T-helper 1 cell (primary cell): ENCODE measurements around the gene RPL28.

Source experiments
- DNase-seq, 5 donors: peaks; one replicate each; pipeline ENCODE4 v3.0.0-alpha.2; 2012 to 2020

Gene RPL28

DNA sequence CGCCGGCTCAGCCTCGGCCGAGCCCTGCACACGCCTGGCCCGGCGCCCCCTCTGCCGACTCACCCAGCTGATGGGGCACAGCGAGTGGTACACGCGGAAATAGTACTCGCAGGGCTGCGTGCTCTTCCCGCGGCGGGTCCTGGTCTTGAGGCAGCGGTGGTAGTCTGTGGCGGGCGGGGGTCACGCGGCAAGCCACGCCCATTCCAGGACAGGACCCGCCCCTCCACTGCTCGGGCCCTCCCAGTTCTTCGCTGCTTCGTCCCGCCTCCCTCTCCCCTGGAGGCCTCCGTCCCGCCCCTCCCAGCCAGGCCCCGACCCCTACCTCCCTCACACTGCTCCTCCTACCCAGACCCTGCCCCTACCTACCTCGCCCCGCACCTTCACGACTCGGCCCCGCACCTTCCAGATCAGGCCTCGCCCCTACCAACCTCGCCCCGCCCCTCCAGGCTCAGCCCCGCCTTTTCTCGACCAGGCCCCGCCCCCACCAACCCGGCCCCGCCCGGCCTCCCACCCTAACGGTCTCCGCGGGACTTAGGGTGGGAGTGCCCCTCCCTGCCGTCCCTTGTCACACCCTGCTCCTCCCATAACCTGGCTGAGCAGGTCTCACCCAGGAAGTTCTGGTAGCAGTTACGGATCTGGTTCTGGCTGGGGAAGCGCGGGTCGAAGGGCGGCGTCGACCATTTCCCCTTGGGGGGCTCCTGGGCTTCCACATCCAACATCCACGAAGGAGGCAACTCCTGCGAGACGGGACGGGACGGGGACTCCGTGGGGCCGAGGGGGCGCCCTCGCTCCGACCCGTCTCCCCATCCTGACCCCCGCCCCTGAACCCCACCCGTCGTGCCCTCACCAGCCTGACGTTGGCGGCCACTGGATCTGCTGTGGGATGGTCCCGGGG, 31.7 kb upstream of the RPL28 start:
- peak; percentile 53 to 77 (median 62) for DNase-seq

DNA sequence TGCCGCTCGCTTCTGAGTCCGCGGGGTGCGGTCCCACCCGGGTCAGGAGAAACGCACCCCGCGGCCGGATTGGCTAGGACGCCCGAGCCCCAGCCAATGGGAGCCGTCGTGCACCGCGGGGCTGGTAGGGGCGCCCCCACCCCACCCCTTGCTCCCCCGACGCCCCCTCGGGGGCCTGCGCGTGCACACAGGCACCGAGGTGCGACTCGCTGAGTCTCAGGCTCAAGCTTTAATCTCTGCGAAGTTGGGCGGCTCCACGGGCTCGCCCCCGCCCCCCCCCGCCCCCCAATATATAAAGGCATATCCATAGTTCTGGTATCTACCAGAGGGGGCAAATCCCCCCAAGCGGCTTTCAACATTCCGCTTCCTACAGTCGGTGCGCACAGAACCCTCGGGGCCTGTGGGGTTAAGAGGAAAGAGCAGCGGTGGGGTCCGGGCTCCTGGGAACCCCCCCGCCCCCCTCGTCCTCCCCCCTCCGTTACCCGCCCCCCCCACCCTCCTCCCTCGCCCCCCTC, 31.0 kb upstream of the RPL28 start, which contains the start of gene COX6B2:
TSS of gene COX6B2 (minus strand) at position 22 of the 515 bp plus-strand sequence. CDS start 198 bp downstream, outside the sequence.
- no peak for DNase-seq

DNA sequence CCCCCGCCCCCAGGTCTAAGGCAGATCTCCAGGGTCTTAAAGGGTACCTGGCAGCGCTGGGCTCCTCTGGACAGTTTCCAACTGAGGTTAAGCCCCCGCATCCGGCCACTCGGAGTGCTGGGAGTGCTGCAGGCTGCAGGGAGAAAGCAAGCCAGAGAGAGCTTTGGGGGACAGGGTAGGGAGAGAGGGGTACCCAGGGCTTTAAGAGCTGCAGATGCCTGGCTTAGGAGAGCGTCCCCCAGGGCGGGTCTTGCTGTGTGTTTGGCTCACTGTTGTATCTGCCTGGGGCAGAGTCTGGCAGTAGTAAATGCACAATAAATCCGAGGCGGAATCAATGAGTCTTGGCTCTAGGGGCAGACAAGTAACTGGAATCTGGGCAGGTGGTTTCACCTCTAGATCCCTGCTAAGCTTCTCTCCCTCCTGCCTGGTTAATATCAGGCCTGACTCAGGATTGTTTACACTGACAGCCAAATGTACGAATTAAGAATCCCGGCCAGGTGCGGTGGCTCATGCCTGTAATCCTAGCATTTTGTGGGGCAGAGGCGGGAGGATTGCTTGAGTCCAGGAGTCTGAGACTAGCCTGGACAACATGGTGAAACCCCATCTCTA, 30.4 kb upstream of the RPL28 start:
- no peak for DNase-seq

DNA sequence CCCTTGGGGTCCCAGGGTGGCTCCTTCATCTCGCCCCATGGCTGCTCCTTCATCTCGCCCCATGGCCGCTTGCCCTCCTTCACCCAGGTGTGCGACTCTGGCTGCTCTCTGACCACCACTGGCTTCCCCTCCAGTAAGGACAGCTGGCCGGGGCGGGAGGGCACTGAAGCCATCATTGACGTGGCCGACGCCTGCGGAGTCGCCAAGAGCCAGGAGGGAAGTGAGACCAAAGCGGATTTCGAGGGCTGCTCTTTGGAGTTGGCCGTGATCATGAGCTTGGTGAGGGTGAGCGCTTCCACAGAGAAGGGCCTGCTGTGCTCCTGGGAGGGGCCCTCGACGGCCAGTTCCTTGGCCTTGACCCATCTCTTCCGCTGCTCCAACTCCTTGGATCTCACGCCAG, 27.2 kb upstream of the RPL28 start:
- no peak for DNase-seq

DNA sequence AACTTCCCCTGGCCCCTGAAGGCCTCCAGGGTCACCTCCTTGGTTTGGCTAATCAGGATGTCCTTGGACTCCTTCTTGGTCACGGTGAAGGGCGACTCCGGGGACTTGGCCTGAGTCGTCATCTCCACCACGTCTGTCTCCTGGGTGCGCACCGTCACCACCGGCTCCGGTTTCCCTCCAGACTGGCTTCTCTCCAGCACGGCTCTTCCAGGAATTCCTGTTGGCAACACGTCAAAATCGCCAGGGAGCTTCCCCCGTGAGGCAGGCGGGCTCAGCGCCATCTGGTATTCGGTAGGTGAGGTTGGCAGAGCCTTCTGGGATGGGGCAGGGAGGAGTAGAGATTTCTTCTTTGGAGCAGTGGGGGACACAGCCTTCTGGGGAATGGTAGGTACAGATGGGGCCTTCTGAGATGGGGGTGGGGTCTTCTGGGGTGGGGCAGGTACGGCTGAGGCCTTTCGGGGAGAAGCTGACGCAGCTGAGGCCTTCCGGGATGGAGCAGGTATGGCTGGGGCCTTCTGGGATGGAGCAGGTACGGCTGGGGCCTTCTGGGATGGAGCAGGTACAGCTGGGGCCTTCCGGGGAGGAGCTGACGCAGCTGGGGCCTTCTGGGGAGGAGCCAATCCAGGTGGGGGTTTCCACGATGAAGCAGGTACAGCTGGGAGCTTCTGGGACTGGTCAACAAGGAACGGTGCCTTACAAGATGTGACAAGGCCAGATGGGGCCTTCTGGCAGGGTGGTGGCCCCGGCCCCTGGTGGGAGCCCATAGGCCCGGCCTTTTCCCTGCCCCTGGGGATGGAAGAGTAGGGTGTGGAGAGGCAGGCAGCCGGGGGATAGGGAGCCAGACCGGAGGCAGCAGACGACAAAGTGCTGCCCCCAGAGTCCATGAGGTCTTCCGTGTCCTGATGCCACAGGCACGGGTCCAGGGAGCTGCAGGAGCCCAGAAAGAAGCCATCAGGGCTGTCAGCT, 26.5 kb upstream of the RPL28 start:
- no peak for DNase-seq

DNA sequence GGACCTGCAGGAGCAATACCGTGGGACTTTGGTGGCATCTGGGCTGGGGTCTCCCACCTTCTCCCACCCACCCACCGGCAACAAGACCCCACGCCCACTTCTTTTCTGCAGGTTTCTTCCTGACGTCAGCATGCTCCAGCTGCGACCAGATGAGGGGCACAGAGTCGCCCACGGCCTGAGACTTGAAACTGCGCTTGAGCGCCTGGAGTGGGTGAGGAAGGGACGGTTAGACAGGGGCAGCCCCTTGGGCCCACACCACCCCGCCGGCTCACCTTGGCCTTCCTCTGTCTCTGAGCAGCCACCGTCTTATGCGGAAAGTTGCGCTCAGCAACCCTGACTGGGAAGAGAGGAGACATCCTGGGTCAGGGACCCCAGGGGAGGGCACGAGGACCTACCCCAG, 24.8 kb upstream of the RPL28 start:
- DNase-seq = no peak

- DNase-seq = no peak
These were observed 23.4 kb upstream of the RPL28 start for GRCh38 chr19:55362174-55362989.

DNA sequence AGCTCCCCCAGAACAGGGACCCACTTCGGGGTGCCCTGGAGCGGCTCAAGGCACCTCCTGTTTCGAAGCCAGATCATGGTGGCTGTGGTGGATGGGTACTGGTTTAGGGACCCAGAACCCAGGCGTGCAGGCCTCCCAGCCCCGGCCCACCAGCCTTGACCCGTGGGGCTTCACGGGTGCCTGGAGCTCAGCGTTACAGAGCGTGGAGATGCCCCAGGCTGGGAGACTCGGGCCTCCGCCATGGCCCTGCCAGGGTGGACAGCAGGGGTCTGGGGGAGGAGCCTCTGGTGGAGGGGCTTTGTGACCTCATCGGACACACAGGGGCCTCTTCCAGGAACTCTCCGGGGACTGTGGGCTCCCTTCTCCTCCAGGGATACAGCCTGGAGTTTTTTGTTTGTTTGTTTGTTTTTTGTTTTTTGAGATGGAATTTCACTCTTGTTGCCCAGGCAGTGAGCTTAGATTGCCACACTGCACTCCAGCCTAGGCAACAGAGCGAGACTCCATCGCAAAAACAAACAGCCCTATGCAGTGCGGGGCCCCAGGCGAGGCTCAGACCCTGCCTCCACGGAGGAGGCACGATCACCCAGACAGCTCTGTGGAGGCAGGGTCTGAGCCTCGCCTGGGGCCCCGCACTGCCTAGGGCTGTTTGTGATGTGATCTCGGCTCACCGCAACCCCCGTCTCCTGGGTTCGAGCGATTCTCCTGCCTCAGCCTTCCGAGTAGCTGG, 22.6 kb upstream of the RPL28 start, which contains the start of gene GARIN5B:
TSS of gene GARIN5B (minus strand) at position 271 of the 727 bp plus-strand sequence. CDS start at position 77, 194 bp downstream.
- no peak for DNase-seq

DNA sequence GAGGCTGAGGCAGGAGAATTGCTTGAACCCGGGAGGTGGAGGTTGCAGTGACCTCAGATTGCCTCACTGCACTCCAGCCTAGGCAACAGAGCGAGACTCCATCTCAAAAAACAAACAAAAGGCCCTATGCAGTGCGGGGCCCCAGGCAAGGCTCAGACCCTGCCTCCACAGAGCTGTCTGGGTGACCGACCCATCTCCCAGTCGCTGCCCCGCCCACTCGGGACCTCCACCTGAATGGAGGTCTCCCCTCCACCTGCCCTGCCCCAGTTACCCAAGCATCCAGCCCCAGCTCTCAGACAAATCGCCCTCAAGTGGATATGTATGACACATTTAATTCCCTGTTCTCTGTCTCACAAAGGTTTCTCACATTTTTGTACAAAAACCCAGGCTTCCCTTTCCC, 20.5 kb upstream of the RPL28 start:
- DNase-seq = no peak

GRCh38 chr19:55365964-55366363, 19.8 kb upstream of the RPL28 start:
- no peak for DNase-seq

- no peak for DNase-seq
These were observed 18.9 kb upstream of the RPL28 start for GRCh38 chr19:55366790-55367189.

DNA sequence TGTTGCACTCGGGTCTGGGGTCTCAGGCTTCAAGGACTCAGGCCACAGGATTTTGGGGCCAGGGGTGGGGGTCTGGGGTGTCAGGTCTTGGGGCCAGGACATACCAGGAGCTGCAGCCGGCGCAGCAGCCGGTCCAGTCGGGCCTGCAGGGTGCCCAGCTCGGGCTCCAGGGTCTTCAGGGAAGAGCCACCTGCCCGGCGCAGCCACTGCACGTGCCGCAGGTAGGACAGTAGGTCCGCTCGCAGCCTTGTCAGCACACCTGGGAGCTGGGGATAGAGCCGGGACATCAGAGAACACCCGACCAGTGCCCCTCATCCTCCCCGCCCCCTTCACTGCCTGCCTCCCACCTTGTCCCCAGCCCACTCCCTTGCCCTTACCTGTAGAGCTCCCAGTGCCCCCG, 17.6 kb upstream of the RPL28 start:
- no peak for DNase-seq

- no peak for DNase-seq
These were observed 16.8 kb upstream of the RPL28 start for GRCh38 chr19:55368701-55369563.

GRCh38 chr19:55369653-55370304, 16.0 kb upstream of the RPL28 start:
- peak in 3 of 5 donors; percentile 21 to 27 (median 25) for DNase-seq

GRCh38 chr19:55370305-55370988, 15.3 kb upstream of the RPL28 start, which contains the start of gene IL11:
Gene IL11 (minus strand): TSS chr19:55370463. CDS start chr19:55370310, 153 bp downstream.
- no peak for DNase-seq

- DNase-seq = no peak
These were observed 13.2 kb upstream of the RPL28 start for GRCh38 chr19:55372316-55373081.

DNA sequence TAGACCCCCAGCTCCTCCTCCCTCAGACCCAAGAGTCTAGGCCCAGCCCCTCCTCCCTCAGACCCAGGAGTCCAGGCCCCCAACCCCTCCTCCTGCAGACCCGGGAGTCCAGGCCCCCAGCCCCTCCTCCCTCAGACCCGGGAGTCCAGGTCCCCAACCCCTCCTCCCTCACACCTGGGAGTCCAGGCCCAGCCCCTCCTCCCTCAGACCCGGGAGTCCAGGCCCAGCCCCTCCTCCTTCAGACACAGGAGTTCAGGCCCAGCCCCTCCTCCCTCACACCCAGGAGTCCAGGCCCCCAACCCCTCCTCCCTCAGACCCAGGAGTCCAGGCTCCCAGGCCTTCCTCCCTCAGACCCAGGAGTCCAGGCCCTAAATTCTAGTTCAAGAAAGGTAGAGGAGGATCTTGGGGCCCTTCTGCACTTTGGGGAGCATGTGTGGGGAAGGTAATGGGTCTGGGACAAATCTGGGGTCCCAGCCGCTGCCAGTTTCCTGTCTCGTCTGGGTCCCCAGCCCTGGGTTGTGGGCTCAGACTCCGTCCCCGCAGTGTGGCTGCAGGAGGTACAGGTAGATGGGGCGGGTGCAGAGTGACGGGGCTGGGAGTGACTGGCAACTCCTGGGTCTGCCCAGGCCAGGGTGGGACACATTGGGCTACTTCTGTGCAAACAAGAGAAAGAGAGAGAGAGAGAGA, 12.3 kb upstream of the RPL28 start:
- no peak for DNase-seq
